HEK293 (cell line): ENCODE results near the gene PRSS16.
A peak's percentile ranks its signal among the peaks of the same experiment; 100 is the strongest.

ENCODE experiments used
- GLI2 ChIP-seq: fragments of 450-650 bp; formaldehyde crosslinking; IDR thresholded peaks from 2 replicates; pipeline ENCODE4; 2017; ENCODE audit warnings: missing biosample characterization, missing genetic modification characterization, low read depth, borderline replicate concordance
- KLF8 ChIP-seq: fragments of 450-650 bp; formaldehyde crosslinking; IDR thresholded peaks from 2 replicates; pipeline ENCODE4 v1.5.1; 2016; ENCODE audit warnings: missing biosample characterization, missing genetic modification characterization
- SCRT2 ChIP-seq: fragments of 450-650 bp; formaldehyde crosslinking; IDR thresholded peaks from 2 replicates; pipeline ENCODE4 v1.5.1; 2016; ENCODE audit warnings: missing biosample characterization, missing genetic modification characterization
- YY1 ChIP-seq: fragments of 450-650 bp; formaldehyde crosslinking; IDR thresholded peaks from 2 replicates; pipeline ENCODE4 v1.5.1; 2018; ENCODE audit warnings: missing biosample characterization, missing genetic modification characterization
- ZBTB17 ChIP-seq: fragments of 450-650 bp; formaldehyde crosslinking; IDR thresholded peaks from 2 replicates; pipeline ENCODE4 v1.5.1; 2016; ENCODE audit warnings: missing biosample characterization, missing genetic modification characterization
- ZBTB26 ChIP-seq: fragments of 450-650 bp; formaldehyde crosslinking; optimal IDR thresholded peaks from 2 replicates; pipeline ENCODE3; 2016; ENCODE audit warnings: missing biosample characterization, mild to moderate bottlenecking, missing genetic modification characterization
- ZBTB6 ChIP-seq: fragments of 450-650 bp; formaldehyde crosslinking; IDR thresholded peaks from 2 replicates; pipeline ENCODE4 v1.5.1; 2017; ENCODE audit warnings: missing biosample characterization, missing genetic modification characterization
- ZNF114 ChIP-seq: fragments of 450-650 bp; formaldehyde crosslinking; IDR thresholded peaks from 2 replicates; pipeline ENCODE4 v1.5.0; 2017; ENCODE audit warnings: missing biosample characterization, missing genetic modification characterization
- ZNF2 ChIP-seq: fragments of 450-650 bp; formaldehyde crosslinking; IDR thresholded peaks from 2 replicates; pipeline ENCODE4 v1.5.1; 2016; ENCODE audit warnings: missing biosample characterization, missing genetic modification characterization
- ZNF335 ChIP-seq: fragments of 450-650 bp; formaldehyde crosslinking; conservative IDR thresholded peaks from 2 replicates; pipeline ENCODE4 v1.5.1; 2016; ENCODE audit warnings: missing biosample characterization, missing genetic modification characterization
- ZNF366 ChIP-seq: fragments of 450-650 bp; formaldehyde crosslinking; conservative IDR thresholded peaks from 2 replicates; pipeline ENCODE4 v1.5.1; 2016; ENCODE audit warnings: missing biosample characterization, missing genetic modification characterization
- ZNF391 ChIP-seq: fragments of 450-650 bp; formaldehyde crosslinking; IDR thresholded peaks from 2 replicates; pipeline ENCODE4 v1.5.1; 2016; ENCODE audit warnings: low read depth, missing biosample characterization, missing genetic modification characterization, borderline replicate concordance
- ZNF404 ChIP-seq: fragments of 450-650 bp; formaldehyde crosslinking; IDR thresholded peaks from 2 replicates; pipeline ENCODE4 v1.5.1; 2017; ENCODE audit warnings: missing biosample characterization, missing genetic modification characterization
- ZNF501 ChIP-seq: fragments of 450-650 bp; formaldehyde crosslinking; IDR thresholded peaks from 2 replicates; pipeline ENCODE4 v1.5.1; 2016; ENCODE audit warnings: missing biosample characterization, missing genetic modification characterization
- ZNF549 ChIP-seq: fragments of 450-650 bp; IDR thresholded peaks from 2 replicates; pipeline ENCODE4 v1.5.1; 2018; ENCODE audit warnings: missing biosample characterization, missing genetic modification characterization, mild to moderate bottlenecking, inconsistent platforms, moderate library complexity
- ZNF555 ChIP-seq: fragments of 450-650 bp; formaldehyde crosslinking; conservative IDR thresholded peaks from 2 replicates; pipeline ENCODE4 v1.5.1; 2017; ENCODE audit warnings: missing biosample characterization, mild to moderate bottlenecking, missing genetic modification characterization, inconsistent platforms
- ZNF561 ChIP-seq: fragments of 450-650 bp; IDR thresholded peaks from 2 replicates; pipeline ENCODE4 v1.5.1; 2018; ENCODE audit warnings: missing biosample characterization, missing genetic modification characterization, borderline replicate concordance
- ZNF660 ChIP-seq: fragments of 450-650 bp; IDR thresholded peaks from 2 replicates; pipeline ENCODE4 v1.5.1; 2018; ENCODE audit warnings: missing biosample characterization, mild to moderate bottlenecking, missing genetic modification characterization
- ZSCAN18 ChIP-seq: fragments of 450-650 bp; formaldehyde crosslinking; IDR thresholded peaks from 2 replicates; pipeline ENCODE4 v1.5.1; 2016; ENCODE audit warnings: missing biosample characterization, missing genetic modification characterization
- TF ChIP-seq, protein P1 (sequence below): fragments of 450-650 bp; formaldehyde crosslinking; IDR thresholded peaks from 2 replicates; pipeline ENCODE4 v1.5.1; 2016; ENCODE audit warnings: missing biosample characterization, missing genetic modification characterization
- TF ChIP-seq, protein P2 (sequence below): fragments of 450-650 bp; formaldehyde crosslinking; IDR thresholded peaks from 2 replicates; pipeline ENCODE4 v1.5.1; 2017; ENCODE audit warnings: missing biosample characterization, mild to moderate bottlenecking, missing genetic modification characterization, moderate library complexity
- TF ChIP-seq, protein P3 (sequence below): fragments of 450-650 bp; formaldehyde crosslinking; IDR thresholded peaks from 2 replicates; pipeline ENCODE4 v1.5.1; 2017; ENCODE audit warnings: missing biosample characterization, missing genetic modification characterization

PRSS16 gene

GRCh38 chr6:27295301-27296079 lies 48.0 kb downstream of the PRSS16 start (continued):
- TF ChIP-seq ZNF2 (tag by site-specific recombination): peak; percentile 72
- peak; percentile 51 for TF ChIP-seq KLF8 (tag by site-specific recombination)
- peak; percentile 87 for TF ChIP-seq SCRT2 (tag by site-specific recombination)
- TF ChIP-seq ZNF366 (tag by site-specific recombination): peak; percentile 61
- TF ChIP-seq ZNF561 (tag by site-specific recombination): peak; percentile 94
- TF ChIP-seq ZNF335 (tag by site-specific recombination): peak; percentile 12; the same call in 1 of the 2 replicates
- peak; percentile 56; the same call in 1 of the 2 replicates for TF ChIP-seq YY1 (tag by site-specific recombination)
- TF ChIP-seq, protein P1, sequence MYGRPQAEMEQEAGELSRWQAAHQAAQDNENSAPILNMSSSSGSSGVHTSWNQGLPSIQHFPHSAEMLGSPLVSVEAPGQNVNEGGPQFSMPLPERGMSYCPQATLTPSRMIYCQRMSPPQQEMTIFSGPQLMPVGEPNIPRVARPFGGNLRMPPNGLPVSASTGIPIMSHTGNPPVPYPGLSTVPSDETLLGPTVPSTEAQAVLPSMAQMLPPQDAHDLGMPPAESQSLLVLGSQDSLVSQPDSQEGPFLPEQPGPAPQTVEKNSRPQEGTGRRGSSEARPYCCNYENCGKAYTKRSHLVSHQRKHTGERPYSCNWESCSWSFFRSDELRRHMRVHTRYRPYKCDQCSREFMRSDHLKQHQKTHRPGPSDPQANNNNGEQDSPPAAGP (tag by site-specific recombination): peak; percentile 75
- no peak for TF ChIP-seq ZNF404 (tag by site-specific recombination)
- TF ChIP-seq ZBTB26 (tag by site-specific recombination): no peak
- no peak for TF ChIP-seq ZNF549 (tag by site-specific recombination)
- peak; percentile 59; the same call in 1 of the 2 replicates for TF ChIP-seq ZNF501
- TF ChIP-seq ZNF391 (tag by site-specific recombination): peak; percentile 60; the same call in 1 of the 2 replicates
- TF ChIP-seq ZNF555 (tag by site-specific recombination): no peak
- no peak for TF ChIP-seq ZNF114 (tag by site-specific recombination)
- TF ChIP-seq ZSCAN18 (tag by site-specific recombination): 0 out of 2 replicates have a peak, but pooled peaks have one; percentile 33
- peak; percentile 97 for TF ChIP-seq ZNF660
- peak; percentile 82 for TF ChIP-seq ZBTB6 (tag by site-specific recombination)
- TF ChIP-seq GLI2 (tag by site-specific recombination): no peak
- TF ChIP-seq, protein P2, sequence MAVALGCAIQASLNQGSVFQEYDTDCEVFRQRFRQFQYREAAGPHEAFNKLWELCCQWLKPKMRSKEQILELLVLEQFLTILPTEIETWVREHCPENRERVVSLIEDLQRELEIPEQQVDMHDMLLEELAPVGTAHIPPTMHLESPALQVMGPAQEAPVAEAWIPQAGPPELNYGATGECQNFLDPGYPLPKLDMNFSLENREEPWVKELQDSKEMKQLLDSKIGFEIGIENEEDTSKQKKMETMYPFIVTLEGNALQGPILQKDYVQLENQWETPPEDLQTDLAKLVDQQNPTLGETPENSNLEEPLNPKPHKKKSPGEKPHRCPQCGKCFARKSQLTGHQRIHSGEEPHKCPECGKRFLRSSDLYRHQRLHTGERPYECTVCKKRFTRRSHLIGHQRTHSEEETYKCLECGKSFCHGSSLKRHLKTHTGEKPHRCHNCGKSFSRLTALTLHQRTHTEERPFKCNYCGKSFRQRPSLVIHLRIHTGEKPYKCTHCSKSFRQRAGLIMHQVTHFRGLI (tag by site-specific recombination): no peak
- TF ChIP-seq, protein P3, sequence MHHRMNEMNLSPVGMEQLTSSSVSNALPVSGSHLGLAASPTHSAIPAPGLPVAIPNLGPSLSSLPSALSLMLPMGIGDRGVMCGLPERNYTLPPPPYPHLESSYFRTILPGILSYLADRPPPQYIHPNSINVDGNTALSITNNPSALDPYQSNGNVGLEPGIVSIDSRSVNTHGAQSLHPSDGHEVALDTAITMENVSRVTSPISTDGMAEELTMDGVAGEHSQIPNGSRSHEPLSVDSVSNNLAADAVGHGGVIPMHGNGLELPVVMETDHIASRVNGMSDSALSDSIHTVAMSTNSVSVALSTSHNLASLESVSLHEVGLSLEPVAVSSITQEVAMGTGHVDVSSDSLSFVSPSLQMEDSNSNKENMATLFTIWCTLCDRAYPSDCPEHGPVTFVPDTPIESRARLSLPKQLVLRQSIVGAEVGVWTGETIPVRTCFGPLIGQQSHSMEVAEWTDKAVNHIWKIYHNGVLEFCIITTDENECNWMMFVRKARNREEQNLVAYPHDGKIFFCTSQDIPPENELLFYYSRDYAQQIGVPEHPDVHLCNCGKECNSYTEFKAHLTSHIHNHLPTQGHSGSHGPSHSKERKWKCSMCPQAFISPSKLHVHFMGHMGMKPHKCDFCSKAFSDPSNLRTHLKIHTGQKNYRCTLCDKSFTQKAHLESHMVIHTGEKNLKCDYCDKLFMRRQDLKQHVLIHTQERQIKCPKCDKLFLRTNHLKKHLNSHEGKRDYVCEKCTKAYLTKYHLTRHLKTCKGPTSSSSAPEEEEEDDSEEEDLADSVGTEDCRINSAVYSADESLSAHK (tag by site-specific recombination): 0 out of 2 replicates have a peak, but pooled peaks have one; percentile 16
- peak; percentile 70; the same call in 1 of the 2 replicates for TF ChIP-seq ZBTB17 (tag by site-specific recombination)
